GM23338 (cell line): Measurements from ENCODE around the gene ARF3. TPM values are rescaled to one million over a fixed set of nuclear protein-coding genes. Genes with fewer than 3 reads are reported as not detected.

Source experiments
- ATAC-seq: fragments of 200-7000 bp; cut with Tn5 transposase; 3 replicates; pipeline ENCODE4 v1.9.1; 2020
- DNase-seq: peaks from one replicate; pipeline ENCODE4 v3.0.0-alpha.2; 2015; ENCODE audit warnings: low spot score
- H2AFZ ChIP-seq: fragments of 200-600 bp; sonication (generic); 2 replicates; pipeline ENCODE4 v1.8.0; 2016; ENCODE audit warnings: antibody characterized with exemption, mild to moderate bottlenecking, moderate library complexity
- H3F3A ChIP-seq: fragments of 200-600 bp; sonication (generic); replicated peaks from 2 replicates; pipeline ENCODE4 v1.8.0; 2017; ENCODE audit warnings: antibody characterized with exemption, mixed run types, low read depth
- H3K27ac ChIP-seq: fragments of 200-600 bp; sonication (generic); 2 replicates; pipeline ENCODE4 v1.6.1; 2016; ENCODE audit warnings: low read depth
- H3K27me3 ChIP-seq: fragments of 200-600 bp; sonication (generic); 2 replicates; pipeline ENCODE4 v1.8.0; 2016; ENCODE audit warnings: mild to moderate bottlenecking, mixed run types, moderate library complexity; ENCODE audit not compliant: insufficient read depth
- H3K36me3 ChIP-seq: fragments of 200-600 bp; sonication (generic); 2 replicates; pipeline ENCODE4 v1.8.0; 2016; ENCODE audit warnings: mild to moderate bottlenecking; ENCODE audit not compliant: insufficient read depth
- H3K4me1 ChIP-seq: fragments of 200-600 bp; sonication (generic); 2 replicates; pipeline ENCODE4 v1.8.0; 2016; ENCODE audit warnings: mild to moderate bottlenecking, moderate library complexity; ENCODE audit not compliant: insufficient read depth
- H3K4me2 ChIP-seq: fragments of 200-600 bp; sonication (generic); 2 replicates; pipeline ENCODE4 v1.7.1; 2017; ENCODE audit warnings: mixed run types
- H3K4me3 ChIP-seq: fragments of 200-600 bp; sonication (generic); 2 replicates; pipeline ENCODE4 v1.6.1; 2016; ENCODE audit warnings: mixed run types
- H3K79me2 ChIP-seq: fragments of 200-600 bp; sonication (generic); replicated peaks from 2 replicates; pipeline ENCODE4 v1.8.0; 2017; ENCODE audit warnings: mild to moderate bottlenecking; ENCODE audit not compliant: insufficient read depth
- H3K9me2 ChIP-seq: fragments of 200-600 bp; sonication (generic); 2 replicates; pipeline ENCODE4 v1.8.0; 2017; ENCODE audit not compliant: insufficient read depth
- H4K20me1 ChIP-seq: fragments of 200-600 bp; sonication (generic); replicated peaks from 2 replicates; pipeline ENCODE4 v1.8.0; 2017; ENCODE audit warnings: mild to moderate bottlenecking; ENCODE audit not compliant: insufficient read depth
- H3K27ac Mint-ChIP-seq: 2 replicates; pipeline ENCODE4 v1.8.0; 2020; ENCODE audit warnings: inconsistent platforms, mild to moderate bottlenecking, moderate library complexity, mixed read lengths
- H3K27me3 Mint-ChIP-seq: 3 replicates; pipeline ENCODE4 v1.8.0; 2022; ENCODE audit warnings: low read depth, mild to moderate bottlenecking, moderate library complexity, mixed read lengths, inconsistent platforms; ENCODE audit not compliant: insufficient read depth, poor library complexity
- H3K36me3 Mint-ChIP-seq: 3 replicates; pipeline ENCODE4 v1.8.0; 2021; ENCODE audit warnings: low read depth, mild to moderate bottlenecking, inconsistent platforms, moderate library complexity, mixed read lengths
- H3K4me1 Mint-ChIP-seq: 3 replicates; pipeline ENCODE4 v1.8.0; 2020; ENCODE audit warnings: mild to moderate bottlenecking, inconsistent platforms, mixed read lengths
- H3K4me3 Mint-ChIP-seq: 3 replicates; pipeline ENCODE4 v1.8.0; 2021; ENCODE audit warnings: moderate library complexity, mild to moderate bottlenecking, inconsistent platforms, mixed read lengths
- H3K9me3 Mint-ChIP-seq: 3 replicates; pipeline ENCODE4 v1.8.0; 2020; ENCODE audit warnings: moderate library complexity, mild to moderate bottlenecking, inconsistent platforms, mixed read lengths
- CREB1 ChIP-seq: fragments of 250-450 bp; sonication (Bioruptor Pico); IDR thresholded peaks from 2 replicates; pipeline ENCODE4 v1.5.0; 2020; ENCODE audit warnings: low read depth, mild to moderate bottlenecking, moderate library complexity
- CTCF ChIP-seq, 2 experiments: fragments of 200-600 bp in 1 of 2; sonication (generic) in 1 of 2; conservative IDR thresholded peaks; 2 replicates each; pipeline versions ENCODE4 v1.5.1 to v1.6.1; 2016 to 2017; ENCODE audit warnings: antibody characterized with exemption in 2 of 2, low read depth in 2 of 2, mild to moderate bottlenecking in 2 of 2, moderate library complexity in 1 of 2
- ETS1 ChIP-seq: IDR thresholded peaks from 2 replicates; pipeline ENCODE4 v1.6.1; 2016; ENCODE audit warnings: antibody characterized with exemption
- EZH2 ChIP-seq: fragments of 200-600 bp; sonication (generic); IDR thresholded peaks from one replicate; pipeline ENCODE4 v1.8.0; 2017; ENCODE audit warnings: antibody characterized with exemption, mild to moderate bottlenecking, low read depth; ENCODE audit not compliant: unreplicated experiment
- EZH2phosphoT487 ChIP-seq: fragments of 200-600 bp; sonication (generic); IDR thresholded peaks from one replicate; pipeline ENCODE4 v1.8.1; 2018; ENCODE audit warnings: antibody characterized with exemption; ENCODE audit not compliant: unreplicated experiment
- JUNB ChIP-seq: IDR thresholded peaks from one replicate; pipeline ENCODE4 v1.6.1; 2016; ENCODE audit warnings: antibody characterized with exemption; ENCODE audit not compliant: unreplicated experiment
- NANOG ChIP-seq: IDR thresholded peaks from 2 replicates; pipeline ENCODE4 v1.6.1; 2016; ENCODE audit warnings: antibody characterized with exemption, borderline replicate concordance
- POLR2AphosphoS5 ChIP-seq: IDR thresholded peaks from 2 replicates; pipeline ENCODE4 v1.6.1; 2016; ENCODE audit warnings: antibody characterized with exemption, low read depth
- REST ChIP-seq: IDR thresholded peaks from one replicate; pipeline ENCODE4 v1.6.1; 2018; ENCODE audit warnings: antibody characterized with exemption; ENCODE audit not compliant: unreplicated experiment
- STAT1 ChIP-seq: IDR thresholded peaks from one replicate; pipeline ENCODE4 v1.6.1; 2016; ENCODE audit warnings: antibody characterized with exemption; ENCODE audit not compliant: unreplicated experiment
- ZNF114 ChIP-seq: fragments of 250-450 bp; sonication (Bioruptor Pico); IDR thresholded peaks from 2 replicates; pipeline ENCODE4 v1.5.0; 2020; ENCODE audit warnings: mild to moderate bottlenecking, moderate library complexity
- ZNF331 ChIP-seq: fragments of 250-450 bp; sonication (Bioruptor Pico); IDR thresholded peaks from 2 replicates; pipeline ENCODE4 v1.5.0; 2020; ENCODE audit warnings: low read depth, mild to moderate bottlenecking, moderate library complexity
- ZNF462 ChIP-seq: fragments of 250-450 bp; sonication (Bioruptor Pico); IDR thresholded peaks from 2 replicates; pipeline ENCODE4 v1.5.0; 2020; ENCODE audit warnings: mild to moderate bottlenecking, moderate library complexity
- polyA plus RNA-seq: library from polyadenylated mRNA; unstranded; fragments of >200 nt; fragmentation: Nextera tagmentation; extraction: Ambion mirVana; gene quantifications from 2 replicates; pipeline ENCODE4 v1.2.1, GENCODE V29; 2016
- total RNA-seq: library from RNA; depleted of rRNA; stranded (reverse); fragments of >200 nt; shearing (Covaris generic); gene quantifications from 2 replicates; pipeline ENCODE4 v1.2.3, GENCODE V29; 2014

ARF3 gene
- total and polyA plus RNA-seq, 2 experiments from 2014 or later: 53.9 to 125 TPM

GRCh38 chr12:48970702-48971334, 13.5 kb upstream of the ARF3 start:
- Histone ChIP-seq H3K27me3 (peaks cover 100% of the 10 kb centered on the region), H4K20me1 (peaks cover 12% of the 10 kb centered on the region; the same call in 1 of the 2 replicates), H3K4me2 (peak overlapping the region; percentile 88), H3K9me2 (no peaks in the 10 kb centered on the region), H3K4me3 (peak overlapping the region; percentile 55), H3K27ac (no peak overlapping the region), H3K36me3 (no peaks in the 10 kb centered on the region), H2AFZ (peak overlapping the region; percentile 59; the same call in 1 of the 2 replicates), H3K79me2 (no peaks in the 10 kb centered on the region), H3F3A (peaks cover 21% of the 10 kb centered on the region; the same call in 1 of the 2 replicates), H3K4me1 (peaks cover 54% of the 10 kb centered on the region)
- Mint-ChIP-seq H3K27me3 (peaks cover 94% of the 10 kb centered on the region), H3K27ac (no peak overlapping the region), H3K9me3 (no peaks in the 10 kb centered on the region; the same call in 2 of the 3 replicates), H3K4me1 (peaks cover 51% of the 10 kb centered on the region), H3K36me3 (no peaks in the 10 kb centered on the region; the same call in 1 of the 3 replicates), H3K4me3 (peak overlapping the region; percentile 60)
- peak; percentile 53 for DNase-seq
- peak; percentile 2; the same call in 2 of the 3 replicates for ATAC-seq
- no peak for TF ChIP-seq REST
- TF ChIP-seq EZH2phosphoT487: no peak
- no peak for TF ChIP-seq CTCF (conservative IDR thresholded peaks at IDR 0.05; ENCODE audit: low read depth in 2 of 2)
- TF ChIP-seq JUNB: no peak
- no peak for TF ChIP-seq ZNF331 (CRISPR knock-in tag)
- TF ChIP-seq ZNF462: no peak
- no peak for TF ChIP-seq CREB1 (CRISPR knock-in tag)
- no peak for TF ChIP-seq EZH2
- no peak for TF ChIP-seq STAT1
- no peak for TF ChIP-seq ZNF114 (CRISPR knock-in tag)
- TF ChIP-seq NANOG: no peak
- TF ChIP-seq ETS1: no peak
- TF ChIP-seq POLR2AphosphoS5: no peak
